IMR-90 (cell line): ENCODE results near the gene INTS3. TPM values are rescaled to one million over a fixed set of nuclear protein-coding genes. Genes with fewer than 3 reads are reported as not detected.

Experiments
- ATAC-seq: fragments of 200-7000 bp; cut with Tn5 transposase; 2 replicates; pipeline ENCODE4 v1.9.1; 2020; ENCODE audit warnings: low read depth, mild to moderate bottlenecking, moderate library complexity
- BruUV-seq: library from RNA; stranded (reverse); fragments of 400-500 nt; replicated peaks from 2 replicates; lab custom pipeline; 2021; lab: Mats Ljungman, UMichigan
- CTCF ChIA-PET: fragments of 300-600 bp; formaldehyde crosslinking; extraction: SDS; loops from one replicate; lab custom pipeline; 2021; ENCODE audit warnings: antibody characterized with exemption; lab: Yijun Ruan, JAX
- POLR2A ChIA-PET: fragments of 300-600 bp; sonication (Branson Sonifier 250); formaldehyde crosslinking; loops from one replicate; lab custom pipeline; 2022; ENCODE audit warnings: antibody characterized with exemption; ENCODE audit not compliant: unreplicated experiment; lab: Charles Lee
- DNase-seq: peaks from one replicate; pipeline ENCODE4 v3.0.0; 2013
- H2AFZ ChIP-seq: replicated peaks from 2 replicates; pipeline ENCODE3; 2013; ENCODE audit warnings: low read length, mild to moderate bottlenecking; ENCODE audit not compliant: poor library complexity
- H2AK5ac ChIP-seq: 2 replicates; pipeline ENCODE4 v1.6.1; 2013; ENCODE audit warnings: low read depth, low read length, inconsistent platforms
- H2AK9ac ChIP-seq: replicated peaks from 2 replicates; pipeline ENCODE3; 2013; ENCODE audit warnings: mild to moderate bottlenecking, low read depth, low read length, moderate library complexity; ENCODE audit not compliant: poor library complexity
- H2BK120ac ChIP-seq: 2 replicates; pipeline ENCODE4 v1.6.1; 2013; ENCODE audit warnings: low read depth, low read length, inconsistent platforms
- H2BK15ac ChIP-seq: 3 replicates; pipeline ENCODE4 v1.6.1; 2013; ENCODE audit warnings: low read depth, low read length, inconsistent platforms
- H2BK20ac ChIP-seq: 2 replicates; pipeline ENCODE4 v1.6.1; 2013; ENCODE audit warnings: low read depth, mild to moderate bottlenecking, inconsistent platforms, low read length, moderate library complexity
- H2BK5ac ChIP-seq: 2 replicates; pipeline ENCODE4 v1.6.1; 2013; ENCODE audit warnings: mild to moderate bottlenecking, low read depth, low read length, inconsistent platforms; ENCODE audit not compliant: poor library complexity, severe bottlenecking
- H3K14ac ChIP-seq: replicated peaks from 2 replicates; pipeline ENCODE4 v1.6.1; 2013; ENCODE audit warnings: low read depth, low read length, inconsistent platforms
- H3K18ac ChIP-seq: 2 replicates; pipeline ENCODE4 v1.6.1; 2013; ENCODE audit warnings: low read depth, low read length, control low read depth
- H3K23ac ChIP-seq: 2 replicates; pipeline ENCODE4 v1.6.1; 2013; ENCODE audit warnings: low read depth, low read length, inconsistent platforms
- H3K27ac ChIP-seq: 2 replicates; pipeline ENCODE4 v1.5.1; 2013; ENCODE audit warnings: mild to moderate bottlenecking, control low read depth, low read length; ENCODE audit not compliant: insufficient read depth
- H3K27me3 ChIP-seq: 2 replicates; pipeline ENCODE4 v1.6.1; 2013; ENCODE audit warnings: low read length; ENCODE audit not compliant: control insufficient read depth, insufficient read depth
- H3K36me3 ChIP-seq: 2 replicates; pipeline ENCODE4 v1.6.1; 2013; ENCODE audit warnings: low read length, mixed read lengths; ENCODE audit not compliant: control insufficient read depth, insufficient read depth
- H3K4ac ChIP-seq: 2 replicates; pipeline ENCODE4 v1.6.1; 2013; ENCODE audit warnings: low read depth, low read length, inconsistent platforms
- H3K4me1 ChIP-seq: 2 replicates; pipeline ENCODE4 v1.6.1; 2013; ENCODE audit warnings: low read length, mixed read lengths; ENCODE audit not compliant: control insufficient read depth, insufficient read depth
- H3K4me2 ChIP-seq: 2 replicates; pipeline ENCODE4 v1.6.1; 2013; ENCODE audit warnings: low read depth, mild to moderate bottlenecking, control low read depth, low read length, moderate library complexity
- H3K4me3 ChIP-seq: 2 replicates; pipeline ENCODE4 v1.5.1; 2013; ENCODE audit warnings: low read depth, mild to moderate bottlenecking, control low read depth, low read length, moderate library complexity; ENCODE audit not compliant: insufficient read depth
- H3K56ac ChIP-seq: 2 replicates; pipeline ENCODE4 v1.6.1; 2013; ENCODE audit warnings: low read length, inconsistent platforms; ENCODE audit not compliant: insufficient read depth; ENCODE audit errors: extremely low read depth
- H3K79me1 ChIP-seq, 2 experiments: 2 replicates each; pipeline ENCODE4 v1.6.1; 2013; ENCODE audit warnings: low read length in 2 of 2, inconsistent platforms in 1 of 2, low read depth in 1 of 2
- H3K9ac ChIP-seq: 2 replicates; pipeline ENCODE4 v1.6.1; 2013; ENCODE audit warnings: low read depth, low read length, control low read depth
- H3K9me1 ChIP-seq: 2 replicates; pipeline ENCODE4 v1.6.1; 2013; ENCODE audit warnings: low read length, inconsistent platforms; ENCODE audit not compliant: insufficient read depth
- H3K9me3 ChIP-seq: 2 replicates; pipeline ENCODE4 v1.6.1; 2013; ENCODE audit warnings: low read length; ENCODE audit not compliant: control insufficient read depth, insufficient read depth
- H4K20me1 ChIP-seq: 2 replicates; pipeline ENCODE4 v1.6.1; 2013; ENCODE audit warnings: low read length, inconsistent platforms; ENCODE audit not compliant: insufficient read depth
- H4K5ac ChIP-seq: 2 replicates; pipeline ENCODE4 v1.6.1; 2013; ENCODE audit warnings: mild to moderate bottlenecking, low read depth, low read length, control low read depth
- H4K8ac ChIP-seq, 2 experiments: 2 replicates each; pipeline ENCODE4 v1.6.1; 2013; ENCODE audit warnings: low read depth in 2 of 2, low read length in 2 of 2, control low read depth in 1 of 2, inconsistent platforms in 1 of 2
- H4K91ac ChIP-seq: 2 replicates; pipeline ENCODE4 v1.6.1; 2013; ENCODE audit warnings: low read depth, low read length, inconsistent platforms; ENCODE audit not compliant: insufficient read depth
- BHLHE40 ChIP-seq: fragments of 150-350 bp; IDR thresholded peaks from 2 replicates; pipeline ENCODE4 v1.6.1; 2016; ENCODE audit warnings: mild to moderate bottlenecking, low read depth, low read length
- CEBPB ChIP-seq: IDR thresholded peaks from 2 replicates; pipeline ENCODE4 v1.6.1; 2012; ENCODE audit warnings: low read depth, low read length, improper control_type of control experiment
- CHD1 ChIP-seq: IDR thresholded peaks from 2 replicates; pipeline ENCODE4 v1.6.1; 2012; ENCODE audit warnings: low read depth, low read length, improper control_type of control experiment
- ELK1 ChIP-seq: fragments of 150-350 bp; IDR thresholded peaks from 2 replicates; pipeline ENCODE4 v1.6.1; 2016; ENCODE audit warnings: low read depth, mild to moderate bottlenecking, low read length, moderate library complexity, borderline replicate concordance
- FOS ChIP-seq: fragments of 150-350 bp; IDR thresholded peaks from 2 replicates; pipeline ENCODE4 v1.6.1; 2016; ENCODE audit warnings: low read depth, low read length
- MAFK ChIP-seq: IDR thresholded peaks from 2 replicates; pipeline ENCODE4 v1.6.1; 2012; ENCODE audit warnings: low read depth, low read length, improper control_type of control experiment
- MAZ ChIP-seq: IDR thresholded peaks from 2 replicates; pipeline ENCODE4 v1.6.1; 2012; ENCODE audit warnings: low read depth, mild to moderate bottlenecking, low read length, improper control_type of control experiment, moderate library complexity, borderline replicate concordance
- MXI1 ChIP-seq: IDR thresholded peaks from 2 replicates; pipeline ENCODE4 v1.6.1; 2012; ENCODE audit warnings: low read depth, mild to moderate bottlenecking, low read length, moderate library complexity, borderline replicate concordance
- NFE2L2 ChIP-seq: fragments of 150-350 bp; IDR thresholded peaks from 2 replicates; pipeline ENCODE4 v1.6.1; 2016; ENCODE audit warnings: low read depth, mild to moderate bottlenecking, low read length
- POLR2A ChIP-seq: IDR thresholded peaks from 2 replicates; pipeline ENCODE4 v1.6.1; 2012; ENCODE audit warnings: mild to moderate bottlenecking, low read depth, low read length
- RAD21 ChIP-seq: IDR thresholded peaks from 2 replicates; pipeline ENCODE4 v1.6.1; 2012; ENCODE audit warnings: low read length, improper control_type of control experiment
- RCOR1 ChIP-seq: IDR thresholded peaks from 2 replicates; pipeline ENCODE4 v1.6.1; 2012; ENCODE audit warnings: mild to moderate bottlenecking, low read length, improper control_type of control experiment; ENCODE audit not compliant: insufficient replicate concordance
- RFX5 ChIP-seq: IDR thresholded peaks from 2 replicates; pipeline ENCODE4 v1.8.0; 2012; ENCODE audit warnings: low read depth, mild to moderate bottlenecking, low read length, moderate library complexity
- SMC3 ChIP-seq: fragments of 150-350 bp; IDR thresholded peaks from 2 replicates; pipeline ENCODE4 v1.6.1; 2016; ENCODE audit warnings: low read depth, mild to moderate bottlenecking, antibody characterized with exemption, low read length, moderate library complexity
- USF2 ChIP-seq: fragments of 150-350 bp; IDR thresholded peaks from 2 replicates; pipeline ENCODE4 v1.6.1; 2017; ENCODE audit warnings: mild to moderate bottlenecking, antibody characterized with exemption, low read length, low read depth
- WGBS, 2 experiments: methylation state at CpG; one replicate each; pipeline versions ENCODE4 v1.1.5 to v1.1.7; 2013; ENCODE audit warnings: missing lambda C conversion rate in 2 of 2; ENCODE audit not compliant: insufficient read length in 1 of 2; ENCODE audit errors: extremely low coverage in 2 of 2; 5-methylcytosine and 5-hydroxymethylcytosine counted together
- dilution Hi-C: fragments of 300-500 bp; cut with HindIII; formaldehyde crosslinking; loops from one replicate; pipeline ENCODE4 v1.14.3; 2018; ENCODE audit warnings: low sequenced_read_pairs; ENCODE audit not compliant: unreplicated experiment
- in situ Hi-C: fragments of 300-500 bp; cut with MboI; formaldehyde crosslinking; loops from 3 replicates; pipeline ENCODE4 v1.14.3; 2019; ENCODE audit warnings: low sequenced_read_pairs, inconsistent platforms, mixed read lengths
- intact Hi-C: fragments of 100-400 bp; cut with micrococcal nuclease; formaldehyde crosslinking; loops from 2 replicates; pipeline ENCODE4 v1.10.0; 2022
- polyA plus RNA-seq, 3 experiments: library from polyadenylated mRNA; depleted of rRNA; stranded (reverse); fragments of >200 nt; gene quantifications; 2 replicates each; pipeline ENCODE4 v1.2.3, GENCODE V29; 2012; ENCODE audit warnings: low replicate concordance in 1 of 3
- total RNA-seq: library from RNA; depleted of rRNA; stranded (reverse); fragments of >200 nt; gene quantifications from 2 replicates; pipeline ENCODE4 v1.2.3, GENCODE V29; 2012
- TF ChIP-seq, protein P1 (sequence below): conservative IDR thresholded peaks from 2 replicates; pipeline ENCODE4 v1.5.1; 2012; ENCODE audit warnings: mild to moderate bottlenecking, low read depth, low read length, improper control_type of control experiment

Gene INTS3
- total and polyA plus RNA-seq, 2 of the 4 experiments (the other 2 are of a cell fraction): 33.5 to 59.4 TPM

DNA sequence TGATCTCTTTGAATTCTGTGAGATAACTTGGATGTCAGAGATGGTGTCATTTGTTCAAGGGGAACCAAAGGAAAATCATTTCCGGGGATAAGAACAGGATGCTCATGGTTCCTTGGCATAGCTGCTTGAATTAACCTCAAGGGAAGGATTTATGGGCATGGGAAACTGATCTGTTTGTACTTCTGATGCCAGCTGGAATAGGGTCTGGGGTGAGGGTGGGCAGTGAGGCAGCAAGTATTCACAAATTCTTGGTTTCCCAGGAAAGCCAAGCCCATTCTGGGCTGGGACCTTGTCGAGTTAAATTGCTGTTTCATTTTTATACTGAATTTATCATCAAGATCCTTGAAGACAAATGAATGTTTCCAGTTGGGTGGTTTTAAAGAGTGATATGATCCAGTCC is 14.1 kb downstream of the INTS3 start:
- Histone ChIP-seq H2BK20ac (no peak overlapping the region), H3K9me3 (no peaks in the 10 kb centered on the region), H3K27me3 (no peaks in the 10 kb centered on the region), H3K4ac (no peak overlapping the region), H3K79me1 (peaks cover 23 to 33% of the 10 kb centered on the region in 2 experiments), H3K9me1 (peaks cover 10% of the 10 kb centered on the region; the same call in 1 of the 2 replicates), H3K4me1 (peaks cover 3% of the 10 kb centered on the region), H4K91ac (no peak overlapping the region), H3K14ac (no peak overlapping the region), H2AK5ac (no peak overlapping the region), H3K36me3 (peaks cover 31% of the 10 kb centered on the region), H2BK120ac (no peak overlapping the region), H2AK9ac (no peak overlapping the region), H3K27ac (no peak overlapping the region), H3K56ac (no peak overlapping the region), H4K8ac (no peak overlapping the region), H2BK5ac (no peak overlapping the region), H4K20me1 (no peaks in the 10 kb centered on the region), H2BK15ac (no peak overlapping the region), H3K9ac (no peak overlapping the region), H3K18ac (no peak overlapping the region), H2AFZ (no peak overlapping the region), H3K23ac (no peak overlapping the region), H3K4me2 (no peak overlapping the region), H3K4me3 (no peak overlapping the region), H4K5ac (no peak overlapping the region)
- intact Hi-C loops (no loop called here), dilution Hi-C loops (no loop called here), in situ Hi-C loops (no loop called here)
- no peak for DNase-seq
- no peak for ATAC-seq
- 88% methylated on average over 1 of the region's 2 CpGs; no CpG with 5 or more reads in 1 of the 2 experiments for WGBS, 2 experiments
- CTCF ChIA-PET: no interaction called here
- no TSS peak for BruUV-seq
- TF ChIP-seq, protein P1, sequence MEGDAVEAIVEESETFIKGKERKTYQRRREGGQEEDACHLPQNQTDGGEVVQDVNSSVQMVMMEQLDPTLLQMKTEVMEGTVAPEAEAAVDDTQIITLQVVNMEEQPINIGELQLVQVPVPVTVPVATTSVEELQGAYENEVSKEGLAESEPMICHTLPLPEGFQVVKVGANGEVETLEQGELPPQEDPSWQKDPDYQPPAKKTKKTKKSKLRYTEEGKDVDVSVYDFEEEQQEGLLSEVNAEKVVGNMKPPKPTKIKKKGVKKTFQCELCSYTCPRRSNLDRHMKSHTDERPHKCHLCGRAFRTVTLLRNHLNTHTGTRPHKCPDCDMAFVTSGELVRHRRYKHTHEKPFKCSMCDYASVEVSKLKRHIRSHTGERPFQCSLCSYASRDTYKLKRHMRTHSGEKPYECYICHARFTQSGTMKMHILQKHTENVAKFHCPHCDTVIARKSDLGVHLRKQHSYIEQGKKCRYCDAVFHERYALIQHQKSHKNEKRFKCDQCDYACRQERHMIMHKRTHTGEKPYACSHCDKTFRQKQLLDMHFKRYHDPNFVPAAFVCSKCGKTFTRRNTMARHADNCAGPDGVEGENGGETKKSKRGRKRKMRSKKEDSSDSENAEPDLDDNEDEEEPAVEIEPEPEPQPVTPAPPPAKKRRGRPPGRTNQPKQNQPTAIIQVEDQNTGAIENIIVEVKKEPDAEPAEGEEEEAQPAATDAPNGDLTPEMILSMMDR: no peak
- no peak for TF ChIP-seq MXI1
- no peak for TF ChIP-seq CEBPB
- no peak for TF ChIP-seq USF2
- no peak for TF ChIP-seq POLR2A
- no peak for TF ChIP-seq MAFK
- no peak for TF ChIP-seq FOS
- TF ChIP-seq RCOR1: no peak
- no peak for TF ChIP-seq ELK1
- no peak for TF ChIP-seq RAD21
- TF ChIP-seq BHLHE40: no peak
- no peak for TF ChIP-seq NFE2L2
- TF ChIP-seq CHD1: no peak
- no peak for TF ChIP-seq MAZ
- no peak for TF ChIP-seq SMC3
- no peak for TF ChIP-seq RFX5
- POLR2A ChIA-PET: no interaction called here
